ENCODE results near the gene INPP5A. TPM values are rescaled to one million over a fixed set of nuclear protein-coding genes. Genes with fewer than 3 reads are reported as not detected.

Gene INPP5A
- total and polyA plus RNA-seq, 9 of the 15 experiments (the other 6 are each of a cell fraction or from before 2014, with no cell fraction given) = 0.66 to 11.6 (median 7.7) TPM

- peak; percentile 33 to 50; a peak in 3 of 4 replicates for TF ChIP-seq NRF1 (conservative IDR thresholded peaks at IDR 0.05 in 1 of 2, IDR thresholded peaks at IDR 0.05 in 1 of 2)
- TF ChIP-seq HDAC3 (IDR thresholded peaks at IDR 0.05; ENCODE audit: borderline replicate concordance, partially characterized antibody) = no peak
- TF ChIP-seq PTTG1 (tag; IDR thresholded peaks at IDR 0.05; ENCODE audit: low read depth) = no peak
- TF ChIP-seq E2F8 (IDR thresholded peaks at IDR 0.05; ENCODE audit: low read depth, partially characterized antibody) = no peak
- TF ChIP-seq ZNF23 (CRISPR knock-in tag; IDR thresholded peaks at IDR 0.05) = no peak
- no peak for TF ChIP-seq RBFOX2 (IDR thresholded peaks at IDR 0.05; ENCODE audit: low read depth, low read length)
- no peak for TF ChIP-seq PRPF4 (IDR thresholded peaks at IDR 0.05; ENCODE audit: insufficient read depth, low read depth, low read length, poor library complexity, severe bottlenecking)
- TF ChIP-seq DPF2 (IDR thresholded peaks at IDR 0.05) = 0 out of 2 replicates have a peak, but pooled peaks have one; percentile 18
- TF ChIP-seq HNRNPH1 (optimal IDR thresholded peaks at IDR 0.05; ENCODE audit: low read depth, low read length) = no peak
- TF ChIP-seq ZNF561 (CRISPR knock-in tag; conservative IDR thresholded peaks at IDR 0.05) = no peak
- no peak for TF ChIP-seq GATAD2A (IDR thresholded peaks at IDR 0.05)
- no peak for TF ChIP-seq THAP7 (CRISPR knock-in tag; IDR thresholded peaks at IDR 0.05)
- TF ChIP-seq ARID1B (IDR thresholded peaks at IDR 0.05) = peak; percentile 61
- peak; percentile 35; the same call in 1 of the 2 replicates for TF ChIP-seq CTBP1 (IDR thresholded peaks at IDR 0.05; ENCODE audit: borderline replicate concordance)
- no peak for TF ChIP-seq ELK1 (CRISPR knock-in tag; IDR thresholded peaks at IDR 0.05)
- no peak for TF ChIP-seq SMARCA5 (IDR thresholded peaks at IDR 0.05)
- no peak for TF ChIP-seq POLR3A (IDR thresholded peaks at IDR 0.05; ENCODE audit: borderline replicate concordance, extremely low read depth, insufficient read depth, insufficient read length)
- no peak for TF ChIP-seq SNIP1 (IDR thresholded peaks at IDR 0.05; ENCODE audit: low read depth)
- no peak for TF ChIP-seq ARID3A (IDR thresholded peaks at IDR 0.05; ENCODE audit: borderline replicate concordance, low read depth, low read length)
Observed at GRCh38 chr10:132627666-132628531, 90.3 kb downstream of the INPP5A start (continued).

Data from K562 (cell line).